Measurements from ENCODE around the gene ABR. TPM values are rescaled to one million over a fixed set of nuclear protein-coding genes. Genes with fewer than 3 reads are reported as not detected.

ABR gene
- total and polyA plus RNA-seq, 2 of the 13 experiments (the other 11 are each of a cell fraction or from before 2014, with no cell fraction given) = 12.4 to 40.4 TPM

DNA sequence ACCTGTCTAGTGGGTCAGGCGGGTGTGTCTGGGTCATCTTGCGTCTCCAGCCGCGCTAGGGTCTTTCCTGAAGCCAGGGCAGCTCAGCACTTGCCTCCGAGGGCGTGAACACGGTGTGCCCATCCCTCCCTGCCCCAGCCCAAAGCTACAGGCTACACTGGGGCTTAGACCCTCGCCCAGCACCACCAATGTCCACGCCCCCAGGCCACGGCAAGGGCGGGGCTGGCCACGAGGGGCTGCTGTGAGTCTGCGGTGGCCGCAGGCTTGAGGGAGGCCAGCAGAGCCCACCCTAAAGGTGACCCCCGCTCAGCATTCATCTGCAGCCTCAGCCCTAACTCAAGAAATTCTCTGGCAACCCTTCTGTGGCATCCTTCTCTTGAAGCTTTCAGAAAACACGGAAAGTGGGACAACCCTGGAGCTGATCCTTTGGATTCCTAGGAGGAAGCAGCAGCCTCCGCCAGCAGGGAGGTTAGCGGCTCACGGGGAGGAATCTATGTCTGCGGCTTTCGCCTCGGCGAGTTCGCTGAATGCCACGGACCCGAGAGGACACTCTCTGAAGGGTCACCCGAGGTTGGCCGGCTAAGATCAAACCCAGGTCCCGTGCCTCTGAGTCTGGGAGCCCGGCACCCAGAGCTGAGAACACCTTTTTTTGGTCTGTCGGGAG is 141.2 kb downstream of the ABR start:
- Histone ChIP-seq H3K4me2 (ENCODE audit: low read depth, low read length) (no peak overlapping the region), H3K9ac (ENCODE audit: insufficient read depth, low read depth, low read length) (no peak overlapping the region), H2AFZ (ENCODE audit: low read length) (no peak overlapping the region), H3K4me1 (ENCODE audit: insufficient read depth, low read length) (peaks cover 19% of the 10 kb centered on the region), H3K36me3 (replicated peaks in 1 of 2; ENCODE audit: control insufficient read depth in 1 of 2, insufficient read depth in 2 of 2, low read length in 2 of 2) (peaks cover 0 to 1% of the 10 kb centered on the region in 2 experiments; a peak in 1 of 5 replicates), H3K4me3 (replicated peaks in 1 of 3; ENCODE audit: insufficient read depth in 1 of 3, low read depth in 2 of 3, low read length in 3 of 3) (no peak overlapping the region), H4K20me1 (ENCODE audit: insufficient read depth, low read length) (no peaks in the 10 kb centered on the region), H3K9me3 (ENCODE audit: low read length) (no peaks in the 10 kb centered on the region), H3K79me2 (ENCODE audit: insufficient read depth, low read length) (no peaks in the 10 kb centered on the region), H3K27me3 (ENCODE audit: control insufficient read depth in 1 of 2, insufficient read depth in 2 of 2, low read length in 2 of 2) (no peaks in the 10 kb centered on the region), H3K27ac (ENCODE audit: extremely low read length, insufficient read depth, low read length) (no peak overlapping the region)
- no TSS peak for BruUV-seq (replicated peaks)
- FAIRE-seq (no peak), ATAC-seq (no peak), DNase-seq (ENCODE audit: low spot score) (no peak)
- ChIA-PET POLR2A (no interaction called here), CTCF (ENCODE audit: low intra/inter-chr PET ratio, low total read pairs) (no interaction called here)
- in situ Hi-C loops (cut with HindIII; ENCODE audit: extremely low pct_ligation_motif_present, low pct_unique_long_range_greater_than_20kb) = no loop called here
- TF ChIP-seq TCF7 (IDR thresholded peaks at IDR 0.05; ENCODE audit: low read depth) = no peak
- TF ChIP-seq MATR3 (CRISPR knock-in tag; IDR thresholded peaks at IDR 0.05) = no peak
- TF ChIP-seq ATF7 (IDR thresholded peaks at IDR 0.05) = no peak
- TF ChIP-seq ATF7 (CRISPR knock-in tag; IDR thresholded peaks at IDR 0.05) = no peak
- TF ChIP-seq HCFC1 (IDR thresholded peaks at IDR 0.05; ENCODE audit: low read depth, low read length) = no peak
- no peak for TF ChIP-seq KLF9 (CRISPR knock-in tag; IDR thresholded peaks at IDR 0.05; ENCODE audit: low read depth)
- no peak for TF ChIP-seq ZFP62 (CRISPR knock-in tag; IDR thresholded peaks at IDR 0.05)
- TF ChIP-seq, protein P1, sequence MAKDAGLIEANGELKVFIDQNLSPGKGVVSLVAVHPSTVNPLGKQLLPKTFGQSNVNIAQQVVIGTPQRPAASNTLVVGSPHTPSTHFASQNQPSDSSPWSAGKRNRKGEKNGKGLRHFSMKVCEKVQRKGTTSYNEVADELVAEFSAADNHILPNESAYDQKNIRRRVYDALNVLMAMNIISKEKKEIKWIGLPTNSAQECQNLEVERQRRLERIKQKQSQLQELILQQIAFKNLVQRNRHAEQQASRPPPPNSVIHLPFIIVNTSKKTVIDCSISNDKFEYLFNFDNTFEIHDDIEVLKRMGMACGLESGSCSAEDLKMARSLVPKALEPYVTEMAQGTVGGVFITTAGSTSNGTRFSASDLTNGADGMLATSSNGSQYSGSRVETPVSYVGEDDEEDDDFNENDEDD (CRISPR knock-in tag; IDR thresholded peaks at IDR 0.05; ENCODE audit: borderline replicate concordance) = no peak
- no peak for TF ChIP-seq ZNF501 (CRISPR knock-in tag; IDR thresholded peaks at IDR 0.05)
- no peak for TF ChIP-seq TGIF2 (CRISPR knock-in tag; IDR thresholded peaks at IDR 0.05)
- TF ChIP-seq ZNF432 (CRISPR knock-in tag; IDR thresholded peaks at IDR 0.05; ENCODE audit: borderline replicate concordance) = no peak
- TF ChIP-seq ZNF510 (CRISPR knock-in tag; IDR thresholded peaks at IDR 0.05; ENCODE audit: low read depth) = no peak
- TF ChIP-seq ZNF598 (CRISPR knock-in tag; IDR thresholded peaks at IDR 0.05; ENCODE audit: borderline replicate concordance) = no peak
- TF ChIP-seq PAF1 (CRISPR knock-in tag; IDR thresholded peaks at IDR 0.05) = no peak
- no peak for TF ChIP-seq REPIN1 (CRISPR knock-in tag; IDR thresholded peaks at IDR 0.05; ENCODE audit: borderline replicate concordance, low read depth)
- TF ChIP-seq, protein P2, sequence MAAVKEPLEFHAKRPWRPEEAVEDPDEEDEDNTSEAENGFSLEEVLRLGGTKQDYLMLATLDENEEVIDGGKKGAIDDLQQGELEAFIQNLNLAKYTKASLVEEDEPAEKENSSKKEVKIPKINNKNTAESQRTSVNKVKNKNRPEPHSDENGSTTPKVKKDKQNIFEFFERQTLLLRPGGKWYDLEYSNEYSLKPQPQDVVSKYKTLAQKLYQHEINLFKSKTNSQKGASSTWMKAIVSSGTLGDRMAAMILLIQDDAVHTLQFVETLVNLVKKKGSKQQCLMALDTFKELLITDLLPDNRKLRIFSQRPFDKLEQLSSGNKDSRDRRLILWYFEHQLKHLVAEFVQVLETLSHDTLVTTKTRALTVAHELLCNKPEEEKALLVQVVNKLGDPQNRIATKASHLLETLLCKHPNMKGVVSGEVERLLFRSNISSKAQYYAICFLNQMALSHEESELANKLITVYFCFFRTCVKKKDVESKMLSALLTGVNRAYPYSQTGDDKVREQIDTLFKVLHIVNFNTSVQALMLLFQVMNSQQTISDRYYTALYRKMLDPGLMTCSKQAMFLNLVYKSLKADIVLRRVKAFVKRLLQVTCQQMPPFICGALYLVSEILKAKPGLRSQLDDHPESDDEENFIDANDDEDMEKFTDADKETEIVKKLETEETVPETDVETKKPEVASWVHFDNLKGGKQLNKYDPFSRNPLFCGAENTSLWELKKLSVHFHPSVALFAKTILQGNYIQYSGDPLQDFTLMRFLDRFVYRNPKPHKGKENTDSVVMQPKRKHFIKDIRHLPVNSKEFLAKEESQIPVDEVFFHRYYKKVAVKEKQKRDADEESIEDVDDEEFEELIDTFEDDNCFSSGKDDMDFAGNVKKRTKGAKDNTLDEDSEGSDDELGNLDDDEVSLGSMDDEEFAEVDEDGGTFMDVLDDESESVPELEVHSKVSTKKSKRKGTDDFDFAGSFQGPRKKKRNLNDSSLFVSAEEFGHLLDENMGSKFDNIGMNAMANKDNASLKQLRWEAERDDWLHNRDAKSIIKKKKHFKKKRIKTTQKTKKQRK (IDR thresholded peaks at IDR 0.05; ENCODE audit: low read length) = no peak
- no peak for TF ChIP-seq TBP (CRISPR knock-in tag; IDR thresholded peaks at IDR 0.05)
- TF ChIP-seq AHR (CRISPR knock-in tag; IDR thresholded peaks at IDR 0.05) = no peak
- no peak for TF ChIP-seq ZNF550 (CRISPR knock-in tag; IDR thresholded peaks at IDR 0.05; ENCODE audit: borderline replicate concordance)
- no peak for TF ChIP-seq FLYWCH1 (CRISPR knock-in tag; IDR thresholded peaks at IDR 0.05)
- TF ChIP-seq, protein P3, sequence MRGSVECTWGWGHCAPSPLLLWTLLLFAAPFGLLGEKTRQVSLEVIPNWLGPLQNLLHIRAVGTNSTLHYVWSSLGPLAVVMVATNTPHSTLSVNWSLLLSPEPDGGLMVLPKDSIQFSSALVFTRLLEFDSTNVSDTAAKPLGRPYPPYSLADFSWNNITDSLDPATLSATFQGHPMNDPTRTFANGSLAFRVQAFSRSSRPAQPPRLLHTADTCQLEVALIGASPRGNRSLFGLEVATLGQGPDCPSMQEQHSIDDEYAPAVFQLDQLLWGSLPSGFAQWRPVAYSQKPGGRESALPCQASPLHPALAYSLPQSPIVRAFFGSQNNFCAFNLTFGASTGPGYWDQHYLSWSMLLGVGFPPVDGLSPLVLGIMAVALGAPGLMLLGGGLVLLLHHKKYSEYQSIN (CRISPR knock-in tag; IDR thresholded peaks at IDR 0.05; ENCODE audit: borderline replicate concordance) = no peak
- WGBS (ENCODE audit: low lambda C conversion rate) = 84% methylated on average over 5 of the region's 31 CpGs
- intact Hi-C loops (cut with micrococcal nuclease; ENCODE audit: unreplicated experiment) = no loop called here
